NB4 (cell line): Measurements from ENCODE around the gene QARS1.

ENCODE experiments used
- DNase-seq: peaks from one replicate; pipeline ENCODE4 v3.0.0; 2010; ENCODE audit warnings: low read depth
- H3K4me3 ChIP-seq: one replicate; pipeline ENCODE4 v1.5.1; 2011; ENCODE audit warnings: mild to moderate bottlenecking, low read depth, low read length, moderate library complexity
- MYC ChIP-seq: IDR thresholded peaks from 2 replicates; pipeline ENCODE4 v1.6.1; 2011; ENCODE audit warnings: low read depth, low read length
- POLR2A ChIP-seq: IDR thresholded peaks from 2 replicates; pipeline ENCODE4 v1.6.1; 2011; ENCODE audit warnings: mild to moderate bottlenecking; ENCODE audit not compliant: insufficient read length; ENCODE audit errors: extremely low read depth
- TF ChIP-seq, protein P1 (sequence below): IDR thresholded peaks from one replicate; pipeline ENCODE4 v1.5.1; 2012; ENCODE audit warnings: low read depth, low read length
- TF ChIP-seq, protein P2 (sequence below): IDR thresholded peaks from 2 replicates; pipeline ENCODE4 v1.6.1; 2011; ENCODE audit warnings: low read depth, low read length

The QARS1 gene

DNA sequence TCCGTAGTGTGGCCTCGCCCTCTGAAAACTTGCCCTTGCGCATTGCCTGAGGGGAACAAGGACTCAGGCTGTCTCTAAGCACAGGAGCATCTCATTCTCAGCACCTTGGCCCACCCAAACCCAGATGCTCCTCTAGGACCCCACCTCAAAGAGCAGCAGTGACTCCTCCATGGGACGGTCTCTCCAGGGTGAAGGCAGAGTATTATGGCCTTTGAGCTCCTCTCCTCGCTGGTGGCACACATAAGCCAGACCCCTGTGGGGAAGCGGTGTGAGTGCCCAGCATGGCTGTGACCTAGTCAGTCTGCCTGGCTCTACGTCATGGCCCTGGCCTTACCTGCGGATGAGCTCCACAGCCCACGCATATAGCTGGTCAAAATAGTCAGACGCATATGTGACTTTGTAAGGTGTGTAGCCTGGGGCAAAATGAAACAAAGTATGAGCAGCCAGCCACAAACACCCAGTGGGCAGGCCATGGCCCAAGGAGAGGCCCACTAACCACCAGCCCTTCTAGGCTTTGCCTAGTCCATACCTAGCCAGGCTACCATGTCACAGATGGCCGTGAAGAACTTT is 4.4 kb downstream of the QARS1 start:
- no peak overlapping the region for H3K4me3 ChIP-seq
- DNase-seq, result no peak
- no peak for TF ChIP-seq MYC
- TF ChIP-seq, protein P1, sequence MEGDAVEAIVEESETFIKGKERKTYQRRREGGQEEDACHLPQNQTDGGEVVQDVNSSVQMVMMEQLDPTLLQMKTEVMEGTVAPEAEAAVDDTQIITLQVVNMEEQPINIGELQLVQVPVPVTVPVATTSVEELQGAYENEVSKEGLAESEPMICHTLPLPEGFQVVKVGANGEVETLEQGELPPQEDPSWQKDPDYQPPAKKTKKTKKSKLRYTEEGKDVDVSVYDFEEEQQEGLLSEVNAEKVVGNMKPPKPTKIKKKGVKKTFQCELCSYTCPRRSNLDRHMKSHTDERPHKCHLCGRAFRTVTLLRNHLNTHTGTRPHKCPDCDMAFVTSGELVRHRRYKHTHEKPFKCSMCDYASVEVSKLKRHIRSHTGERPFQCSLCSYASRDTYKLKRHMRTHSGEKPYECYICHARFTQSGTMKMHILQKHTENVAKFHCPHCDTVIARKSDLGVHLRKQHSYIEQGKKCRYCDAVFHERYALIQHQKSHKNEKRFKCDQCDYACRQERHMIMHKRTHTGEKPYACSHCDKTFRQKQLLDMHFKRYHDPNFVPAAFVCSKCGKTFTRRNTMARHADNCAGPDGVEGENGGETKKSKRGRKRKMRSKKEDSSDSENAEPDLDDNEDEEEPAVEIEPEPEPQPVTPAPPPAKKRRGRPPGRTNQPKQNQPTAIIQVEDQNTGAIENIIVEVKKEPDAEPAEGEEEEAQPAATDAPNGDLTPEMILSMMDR, result no peak
- TF ChIP-seq POLR2A, result no peak
- TF ChIP-seq, protein P2, sequence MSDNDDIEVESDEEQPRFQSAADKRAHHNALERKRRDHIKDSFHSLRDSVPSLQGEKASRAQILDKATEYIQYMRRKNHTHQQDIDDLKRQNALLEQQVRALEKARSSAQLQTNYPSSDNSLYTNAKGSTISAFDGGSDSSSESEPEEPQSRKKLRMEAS, result no peak

DNA sequence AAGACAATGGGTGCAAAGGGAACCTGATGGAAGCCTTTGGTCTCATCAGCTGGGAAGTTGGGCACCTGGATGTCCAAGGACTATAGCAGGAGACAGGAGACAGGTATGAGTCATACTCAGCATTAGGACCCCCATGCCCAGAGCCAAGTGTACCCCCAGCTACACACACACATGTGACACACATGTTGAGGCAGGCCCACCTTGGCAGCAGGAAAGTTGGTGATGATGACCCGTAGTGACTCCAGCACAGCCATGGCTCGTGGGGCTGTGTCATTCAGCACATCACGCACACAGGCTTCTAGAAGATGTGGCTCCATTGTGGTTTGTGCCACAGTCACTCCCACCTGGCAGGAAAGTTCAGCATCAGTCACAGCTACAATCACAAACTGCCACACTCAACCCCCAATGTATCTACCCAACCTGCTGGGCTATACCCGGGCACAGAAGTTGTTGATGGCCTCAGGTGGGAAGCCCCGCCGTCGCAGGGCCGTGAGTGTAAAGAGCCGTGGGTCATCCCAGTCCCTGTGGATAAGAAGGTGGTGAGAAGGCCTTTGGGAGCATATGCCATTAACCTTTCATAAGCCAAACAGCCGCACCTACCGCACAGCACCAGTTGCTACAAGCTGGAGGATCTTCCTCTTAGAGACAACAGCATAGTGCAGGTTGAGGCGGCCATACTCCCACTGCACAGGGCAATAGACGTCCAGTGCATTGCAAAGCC is 5.5 kb downstream of the QARS1 start:
- no peak for DNase-seq
- H3K4me3 ChIP-seq, result no peak overlapping the region
- TF ChIP-seq POLR2A, result no peak
- TF ChIP-seq MYC, result no peak
- TF ChIP-seq, protein P2, result no peak
- TF ChIP-seq, protein P1, result no peak

DNA sequence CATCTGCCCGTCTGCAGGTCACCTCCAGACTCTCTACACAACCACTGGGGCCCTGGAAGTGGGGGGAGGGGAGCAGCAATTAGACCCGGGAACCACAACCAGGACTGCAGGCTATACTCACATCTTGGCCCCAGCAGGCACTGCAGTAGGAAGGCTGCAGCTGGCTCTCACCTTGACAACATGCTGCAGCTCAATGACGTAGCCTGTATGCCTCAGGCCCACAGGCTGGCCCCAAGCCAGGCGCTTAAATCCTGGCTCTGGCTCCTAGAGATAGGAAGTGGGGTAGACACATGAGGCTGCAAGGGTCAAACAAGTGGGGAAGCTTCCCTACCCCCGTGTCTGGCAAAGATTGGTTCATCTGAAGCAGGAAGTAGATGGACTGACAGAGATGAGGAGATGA is 6.1 kb downstream of the QARS1 start:
- DNase-seq, result no peak
- TF ChIP-seq, protein P2, result no peak
- no peak for TF ChIP-seq MYC
- TF ChIP-seq, protein P1, result no peak
- no peak for TF ChIP-seq POLR2A
- no peak overlapping the region for H3K4me3 ChIP-seq

DNA sequence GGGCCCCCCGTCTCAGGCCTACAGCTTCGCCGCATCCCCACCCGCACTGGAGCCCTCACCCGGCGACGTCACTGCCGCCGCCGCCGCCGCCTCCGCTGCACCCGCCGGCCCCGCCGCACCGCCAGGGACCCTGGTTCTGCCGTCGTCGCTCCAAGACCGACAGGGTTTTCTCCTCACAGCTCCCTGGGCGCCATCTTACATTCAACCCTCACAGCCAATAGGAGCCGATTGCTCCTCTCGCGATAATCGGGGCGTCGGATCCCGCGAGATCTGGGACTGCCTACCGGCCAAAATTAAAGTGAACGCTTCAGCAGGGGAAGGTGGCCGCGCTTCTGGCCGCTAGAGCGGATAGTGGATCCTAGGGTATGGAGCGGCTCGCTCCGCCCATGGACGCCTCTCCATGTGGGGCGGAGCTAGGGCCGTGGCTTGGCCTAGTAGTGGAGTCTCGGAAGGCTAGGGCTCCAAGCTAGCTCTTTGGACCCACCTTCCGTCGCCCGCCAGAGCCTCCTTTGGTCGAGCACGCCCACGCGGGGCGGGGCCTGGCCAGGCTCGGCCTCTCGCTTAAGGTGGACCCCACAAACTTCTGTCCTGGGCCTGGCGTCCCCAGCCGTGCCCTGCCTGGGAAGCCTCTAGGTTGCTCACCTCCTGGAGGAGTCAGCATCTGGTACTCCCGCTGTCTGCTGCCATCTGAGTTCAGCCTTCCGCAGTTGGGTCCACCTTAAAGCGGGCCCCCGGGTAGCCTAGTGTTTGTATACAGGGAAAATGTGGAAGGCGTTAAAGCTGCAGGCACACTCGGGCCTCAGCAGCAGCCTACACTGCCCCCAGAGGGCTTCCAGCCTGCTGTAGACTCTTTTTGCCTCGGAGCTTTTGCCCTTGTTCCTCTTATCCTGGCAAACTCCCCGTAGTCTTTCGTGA is 10.4 kb downstream of the QARS1 start, which contains the start of gene QRICH1:
TSS of gene QRICH1 (minus strand) at position 219 of the 915 bp plus-strand sequence. CDS start 17,054 bp downstream, outside the sequence.
- TF ChIP-seq, protein P2, result peak; percentile 63
- TF ChIP-seq, protein P1, result peak; percentile 68
- TF ChIP-seq POLR2A (peak; percentile 74), MYC (peak; percentile 67)
- peak; percentile 97 for DNase-seq
- peak within 1 kb of the TSS; percentile 98 for H3K4me3 ChIP-seq

DNA sequence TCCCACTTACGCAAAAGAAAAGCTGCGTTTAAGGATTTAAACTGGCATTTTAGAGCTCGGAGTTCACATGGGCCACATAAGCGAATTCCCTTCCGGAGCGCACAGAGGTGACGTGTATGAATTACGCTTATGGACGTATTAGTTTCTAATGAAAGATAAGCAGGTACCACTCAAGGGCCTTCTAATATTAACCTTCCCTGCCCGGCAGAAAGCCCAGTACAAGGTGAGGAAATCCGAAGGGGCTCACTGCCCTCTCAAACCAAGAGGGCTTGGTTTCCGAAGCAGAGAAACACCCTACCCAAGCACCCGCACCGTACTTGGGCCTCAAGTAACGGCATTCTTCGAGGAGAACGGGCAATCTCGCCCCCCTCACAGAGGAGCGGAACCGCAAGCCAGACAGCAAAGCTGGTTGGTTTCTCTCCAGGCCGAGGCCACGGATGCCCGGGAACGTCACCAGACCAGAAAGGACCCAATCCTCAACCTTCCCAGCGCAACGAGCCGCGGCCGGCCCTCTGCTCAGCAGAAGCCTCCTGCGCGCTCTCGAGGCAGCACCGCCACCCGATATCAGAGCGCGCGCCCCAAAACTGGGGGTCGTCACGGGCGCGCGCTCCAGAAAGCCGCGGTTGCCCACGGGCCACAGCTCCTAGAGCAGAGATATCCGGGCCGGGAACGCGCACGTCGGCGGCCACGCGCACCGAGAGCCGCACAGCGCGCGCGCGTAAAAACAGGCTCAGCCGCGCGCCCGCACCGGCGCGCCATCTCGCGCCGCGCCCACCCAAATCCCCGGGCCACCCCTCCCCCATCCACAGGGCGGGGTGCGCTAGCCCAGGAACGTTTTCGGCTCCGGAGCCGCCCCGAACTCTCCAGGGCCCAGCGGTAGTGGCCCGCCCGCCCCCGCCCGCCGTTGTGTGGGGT is 11.4 kb downstream of the QARS1 start:
- H3K4me3 ChIP-seq, result peak overlapping the region; percentile 98
- peak; percentile 85 for DNase-seq
- TF ChIP-seq POLR2A, result no peak
- TF ChIP-seq, protein P2, result peak; percentile 37; the same call in 1 of the 2 replicates
- TF ChIP-seq MYC, result peak; percentile 70
- TF ChIP-seq, protein P1, result no peak
